Lung (tissue), 12 donors: ENCODE measurements around the gene WBP11. TPM values are rescaled to one million over a fixed set of nuclear protein-coding genes. Genes with fewer than 3 reads are reported as not detected.
A peak's percentile ranks its signal among the peaks of the same experiment; 100 is the strongest.

Source experiments
- ATAC-seq: fragments of 200-7000 bp; cut with Tn5 transposase; one replicate; pipeline ENCODE4 v1.9.1; 2020; ENCODE audit warnings: moderate number of reproducible peaks; ENCODE audit not compliant: insufficient read depth, low FRiP score
- DNase-seq, 3 donors: peaks; one replicate each; pipeline ENCODE4 v3.0.0-alpha.2; 2013 to 2017
- H3K27ac ChIP-seq, 2 donors: one replicate each; pipeline ENCODE4 v1.5.1; 2013; ENCODE audit warnings: mild to moderate bottlenecking in 2 of 2, moderate library complexity in 2 of 2, control low read depth in 1 of 2, inconsistent platforms in 1 of 2, low read depth in 1 of 2, low read length in 1 of 2
- H3K27me3 ChIP-seq, 3 donors: one replicate each; pipeline ENCODE4 v1.5.1; 2013; ENCODE audit warnings: low read length in 2 of 3; ENCODE audit not compliant: control insufficient read depth in 3 of 3, insufficient read depth in 3 of 3
- H3K36me3 ChIP-seq, 4 donors: one replicate each; pipeline ENCODE4 v1.5.1; 2013; ENCODE audit warnings: low read length in 4 of 4, mild to moderate bottlenecking in 1 of 4, moderate library complexity in 1 of 4; ENCODE audit not compliant: control insufficient read depth in 4 of 4, insufficient read depth in 4 of 4
- H3K4me1 ChIP-seq, 5 donors: one replicate each; pipeline ENCODE4 v1.5.1; 2013; ENCODE audit warnings: low read length in 5 of 5, mild to moderate bottlenecking in 2 of 5, moderate library complexity in 1 of 5; ENCODE audit not compliant: control insufficient read depth in 5 of 5, insufficient read depth in 5 of 5
- H3K4me3 ChIP-seq: one replicate; pipeline ENCODE4 v1.5.1; 2013; ENCODE audit warnings: mild to moderate bottlenecking, control low read depth, moderate library complexity
- H3K9ac ChIP-seq, 2 donors: one replicate each; pipeline ENCODE4 v1.5.1; 2013; ENCODE audit warnings: low read length in 2 of 2, control low read depth in 1 of 2; ENCODE audit not compliant: insufficient read depth in 1 of 2
- H3K9me3 ChIP-seq, 4 donors: one replicate each; pipeline ENCODE4 v1.5.1; 2013; ENCODE audit warnings: low read length in 3 of 4, mild to moderate bottlenecking in 1 of 4, moderate library complexity in 1 of 4; ENCODE audit not compliant: control insufficient read depth in 4 of 4, insufficient read depth in 3 of 4
- CTCF ChIP-seq: IDR thresholded peaks from 2 replicates; pipeline ENCODE4 v1.5.1; 2012; ENCODE audit warnings: mild to moderate bottlenecking; ENCODE audit errors: control extremely low read depth, extremely low read depth
- WGBS, 2 donors: extraction: QIAGEN DNeasy Blood & Tissue Kit; methylation state at CpG; one replicate each; pipeline ENCODE4 v1.1.7; 2013; 5-methylcytosine and 5-hydroxymethylcytosine counted together
- polyA plus RNA-seq, 2 donors: library from polyadenylated mRNA; stranded (reverse); fragments of 200-250 nt; gene quantifications; one replicate each; pipeline ENCODE4 v1.2.1, GENCODE V29; 2013
- total RNA-seq, 2 donors: library from RNA; depleted of rRNA in 1 of 2; stranded (reverse); fragments of >200 nt in 1 of 2; gene quantifications; one replicate each; pipeline ENCODE4 v1.2.1, GENCODE V29; 2014 to 2021
- donor health status: control.
- donor health status: control.
- donor health status: Bipolar disorder and iron deficiency.
- donor health status: healthy.
- donor health status: DM: yes; HTN: yes; CAD: no.

The WBP11 gene
- total and polyA plus RNA-seq, 4 donors: 14.8 to 52.8 (median 30.6) TPM

- no peak overlapping the region for H3K27ac ChIP-seq
- no peaks in the 10 kb centered on the region for H3K9me3 ChIP-seq
- 84 to 96% methylated on average over 2 of the region's 2 CpGs for WGBS, 2 donors
- no peak for ATAC-seq
- no peaks in the 10 kb centered on the region for H3K4me1 ChIP-seq
- H3K9ac ChIP-seq: no peak overlapping the region
- DNase-seq: no peak
- H3K27me3 ChIP-seq: peaks cover 0 to 5% (median 0%) of the 10 kb centered on the region in 3 donors
- TF ChIP-seq CTCF: no peak
- H3K36me3 ChIP-seq: no peaks in the 10 kb centered on the region
- no peak overlapping the region for H3K4me3 ChIP-seq
Observed at GRCh38 chr12:14811486-14811885, 8.2 kb upstream of the WBP11 start.

- peaks cover 0 to under 1% (median 0%) of the 10 kb centered on the region in 4 donors for H3K36me3 ChIP-seq
- H3K4me1 ChIP-seq: no peaks in the 10 kb centered on the region
- no peak for DNase-seq
- no peak overlapping the region for H3K9ac ChIP-seq
- TF ChIP-seq CTCF: no peak
- H3K9me3 ChIP-seq: no peaks in the 10 kb centered on the region
- H3K27ac ChIP-seq: no peak overlapping the region
- H3K27me3 ChIP-seq: peaks cover 0 to 5% (median 0%) of the 10 kb centered on the region in 3 donors
- H3K4me3 ChIP-seq: no peak overlapping the region
- 70 to 77% methylated on average over 1 of the region's 1 CpG for WGBS, 2 donors
- ATAC-seq: no peak
Observed at GRCh38 chr12:14810953-14811483, 7.7 kb upstream of the WBP11 start.

- Histone ChIP-seq H3K4me3 (no peak overlapping the region), H3K4me1 (no peaks in the 10 kb centered on the region), H3K27me3 (peaks cover 0 to 5% (median 0%) of the 10 kb centered on the region in 3 donors), H3K36me3 (peaks cover 0 to 2% (median 0%) of the 10 kb centered on the region in 4 donors), H3K9ac (no peak overlapping the region), H3K9me3 (no peaks in the 10 kb centered on the region), H3K27ac (no peak overlapping the region)
- peak; percentile 73 for ATAC-seq
- TF ChIP-seq CTCF: no peak
- DNase-seq: no peak
- WGBS, 2 donors: 69 to 85% methylated on average over 5 of the region's 5 CpGs
Observed at GRCh38 chr12:14810167-14810952, 7.1 kb upstream of the WBP11 start.
